ENCODE measurements around the gene POLN.

The POLN gene

DNA sequence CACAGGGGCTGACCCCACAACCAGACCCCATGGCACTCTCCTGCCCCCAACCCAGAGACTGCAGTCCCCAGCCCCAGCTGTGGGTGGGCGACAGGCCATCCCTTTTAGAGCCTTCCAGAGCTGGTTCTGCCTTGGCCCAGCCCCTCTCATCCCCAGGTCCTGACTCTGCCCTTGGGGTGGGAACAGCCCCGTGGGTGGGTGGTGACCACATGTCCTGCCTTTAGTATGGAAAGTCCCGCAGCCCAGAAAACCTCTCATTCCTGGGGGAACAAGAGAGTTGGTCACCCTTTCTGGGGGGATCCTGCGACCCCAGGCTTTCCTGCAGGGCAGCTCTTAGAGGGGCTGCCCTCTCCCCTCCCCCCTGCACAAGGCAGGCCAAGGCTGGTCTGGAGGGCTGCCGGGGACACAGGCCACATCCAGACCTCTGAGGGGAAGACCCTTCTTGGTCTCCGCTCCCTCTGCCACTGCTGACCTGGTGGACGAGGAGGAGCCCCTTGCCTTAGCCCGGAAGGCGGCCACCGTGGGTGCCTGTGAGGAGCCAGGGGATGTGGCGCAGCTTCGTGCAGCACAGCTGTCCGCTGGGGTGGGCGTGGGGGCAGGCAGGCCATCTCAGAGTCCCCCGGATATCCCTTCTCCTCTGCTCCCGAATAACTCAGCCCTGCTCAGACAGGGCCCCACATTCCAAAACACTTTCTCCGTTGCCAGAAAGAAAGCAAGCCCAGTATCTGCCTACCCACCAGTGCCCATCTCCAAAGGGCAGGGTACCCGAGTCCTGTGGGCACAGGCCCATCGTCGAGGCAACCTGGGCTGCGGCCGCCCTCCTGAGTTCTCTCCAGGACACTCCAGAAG, 26.7 kb upstream of the POLN start:
- Histone ChIP-seq H3K27ac (ENCODE audit: low read depth, low read length, poor library complexity, severe bottlenecking) (no peak overlapping the region), H3K27me3 (ENCODE audit: insufficient read depth, low read length) (no peaks in the 10 kb centered on the region), H3K9ac (ENCODE audit: low read length) (no peak overlapping the region), H2AFZ (ENCODE audit: low read length) (no peak overlapping the region), H3K4me1 (ENCODE audit: insufficient read depth, low read length, severe bottlenecking) (peaks cover 8% of the 10 kb centered on the region), H3K36me3 (ENCODE audit: insufficient read depth, low read length) (no peaks in the 10 kb centered on the region), H3F3A (ENCODE audit: insufficient read depth, low read length) (no peaks in the 10 kb centered on the region), H3K79me2 (ENCODE audit: insufficient read depth, low read length) (no peaks in the 10 kb centered on the region), H4K20me1 (ENCODE audit: insufficient read depth, low read length) (no peaks in the 10 kb centered on the region), H3K9me3 (ENCODE audit: low read length) (no peaks in the 10 kb centered on the region), H3K9me2 (ENCODE audit: low read depth, low read length) (no peaks in the 10 kb centered on the region), H3K4me3 (ENCODE audit: low read depth, low read length, poor library complexity, severe bottlenecking) (no peak overlapping the region), H3K4me2 (ENCODE audit: low read length) (no peak overlapping the region)
- no peak for TF ChIP-seq EZH2 (IDR thresholded peaks at IDR 0.05; ENCODE audit: borderline replicate concordance, low read length)
- TF ChIP-seq CTCF (IDR thresholded peaks at IDR 0.05; ENCODE audit: low read length): no peak

- Histone ChIP-seq H2AFZ (ENCODE audit: low read length) (no peak overlapping the region), H3K4me3 (ENCODE audit: low read depth, low read length, poor library complexity, severe bottlenecking) (no peak overlapping the region), H3K9ac (ENCODE audit: low read length) (no peak overlapping the region), H3K4me2 (ENCODE audit: low read length) (no peak overlapping the region), H3K27me3 (ENCODE audit: insufficient read depth, low read length) (no peaks in the 10 kb centered on the region), H3K27ac (ENCODE audit: low read depth, low read length, poor library complexity, severe bottlenecking) (no peak overlapping the region), H4K20me1 (ENCODE audit: insufficient read depth, low read length) (no peaks in the 10 kb centered on the region), H3K36me3 (ENCODE audit: insufficient read depth, low read length) (no peaks in the 10 kb centered on the region), H3K4me1 (ENCODE audit: insufficient read depth, low read length, severe bottlenecking) (peaks cover 15% of the 10 kb centered on the region), H3K9me2 (ENCODE audit: low read depth, low read length) (no peaks in the 10 kb centered on the region), H3K79me2 (ENCODE audit: insufficient read depth, low read length) (no peaks in the 10 kb centered on the region), H3K9me3 (ENCODE audit: low read length) (no peaks in the 10 kb centered on the region), H3F3A (ENCODE audit: insufficient read depth, low read length) (no peaks in the 10 kb centered on the region)
- TF ChIP-seq CTCF (IDR thresholded peaks at IDR 0.05; ENCODE audit: low read length) (no peak), EZH2 (IDR thresholded peaks at IDR 0.05; ENCODE audit: borderline replicate concordance, low read length) (no peak)
These were observed 25.9 kb upstream of the POLN start for GRCh38 chr4:2267841-2268240.

GRCh38 chr4:2267320-2267811, 25.4 kb upstream of the POLN start:
- Histone ChIP-seq H3K9me2 (ENCODE audit: low read depth, low read length) (no peaks in the 10 kb centered on the region), H3K36me3 (ENCODE audit: insufficient read depth, low read length) (no peaks in the 10 kb centered on the region), H3K9me3 (ENCODE audit: low read length) (no peaks in the 10 kb centered on the region), H3K9ac (ENCODE audit: low read length) (no peak overlapping the region), H3K4me2 (ENCODE audit: low read length) (no peak overlapping the region), H3K79me2 (ENCODE audit: insufficient read depth, low read length) (no peaks in the 10 kb centered on the region), H3K4me3 (ENCODE audit: low read depth, low read length, poor library complexity, severe bottlenecking) (no peak overlapping the region), H4K20me1 (ENCODE audit: insufficient read depth, low read length) (no peaks in the 10 kb centered on the region), H2AFZ (ENCODE audit: low read length) (no peak overlapping the region), H3K27ac (ENCODE audit: low read depth, low read length, poor library complexity, severe bottlenecking) (no peak overlapping the region), H3F3A (ENCODE audit: insufficient read depth, low read length) (no peaks in the 10 kb centered on the region), H3K27me3 (ENCODE audit: insufficient read depth, low read length) (no peaks in the 10 kb centered on the region), H3K4me1 (ENCODE audit: insufficient read depth, low read length, severe bottlenecking) (peaks cover 19% of the 10 kb centered on the region)
- TF ChIP-seq EZH2 (IDR thresholded peaks at IDR 0.05; ENCODE audit: borderline replicate concordance, low read length) (no peak), CTCF (IDR thresholded peaks at IDR 0.05; ENCODE audit: low read length) (no peak)
